LNCAP (cell line): Measurements from ENCODE around the gene EZR.

Experiments
- TF ChIP-seq, protein P1 (sequence below): fragments of 450-650 bp; IDR thresholded peaks from 2 replicates; pipeline ENCODE4 v1.5.1; 2017; ENCODE audit warnings: mild to moderate bottlenecking

Gene EZR

GRCh38 chr6:158771399-158772152 is 47.6 kb downstream of the EZR start:
- TF ChIP-seq, protein P1, sequence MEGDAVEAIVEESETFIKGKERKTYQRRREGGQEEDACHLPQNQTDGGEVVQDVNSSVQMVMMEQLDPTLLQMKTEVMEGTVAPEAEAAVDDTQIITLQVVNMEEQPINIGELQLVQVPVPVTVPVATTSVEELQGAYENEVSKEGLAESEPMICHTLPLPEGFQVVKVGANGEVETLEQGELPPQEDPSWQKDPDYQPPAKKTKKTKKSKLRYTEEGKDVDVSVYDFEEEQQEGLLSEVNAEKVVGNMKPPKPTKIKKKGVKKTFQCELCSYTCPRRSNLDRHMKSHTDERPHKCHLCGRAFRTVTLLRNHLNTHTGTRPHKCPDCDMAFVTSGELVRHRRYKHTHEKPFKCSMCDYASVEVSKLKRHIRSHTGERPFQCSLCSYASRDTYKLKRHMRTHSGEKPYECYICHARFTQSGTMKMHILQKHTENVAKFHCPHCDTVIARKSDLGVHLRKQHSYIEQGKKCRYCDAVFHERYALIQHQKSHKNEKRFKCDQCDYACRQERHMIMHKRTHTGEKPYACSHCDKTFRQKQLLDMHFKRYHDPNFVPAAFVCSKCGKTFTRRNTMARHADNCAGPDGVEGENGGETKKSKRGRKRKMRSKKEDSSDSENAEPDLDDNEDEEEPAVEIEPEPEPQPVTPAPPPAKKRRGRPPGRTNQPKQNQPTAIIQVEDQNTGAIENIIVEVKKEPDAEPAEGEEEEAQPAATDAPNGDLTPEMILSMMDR, result no peak

- TF ChIP-seq, protein P1, result no peak
Observed at GRCh38 chr6:158770533-158771330, 48.4 kb downstream of the EZR start.

- TF ChIP-seq, protein P1, result no peak
Observed at GRCh38 chr6:158769771-158770432, 49.3 kb downstream of the EZR start.

DNA sequence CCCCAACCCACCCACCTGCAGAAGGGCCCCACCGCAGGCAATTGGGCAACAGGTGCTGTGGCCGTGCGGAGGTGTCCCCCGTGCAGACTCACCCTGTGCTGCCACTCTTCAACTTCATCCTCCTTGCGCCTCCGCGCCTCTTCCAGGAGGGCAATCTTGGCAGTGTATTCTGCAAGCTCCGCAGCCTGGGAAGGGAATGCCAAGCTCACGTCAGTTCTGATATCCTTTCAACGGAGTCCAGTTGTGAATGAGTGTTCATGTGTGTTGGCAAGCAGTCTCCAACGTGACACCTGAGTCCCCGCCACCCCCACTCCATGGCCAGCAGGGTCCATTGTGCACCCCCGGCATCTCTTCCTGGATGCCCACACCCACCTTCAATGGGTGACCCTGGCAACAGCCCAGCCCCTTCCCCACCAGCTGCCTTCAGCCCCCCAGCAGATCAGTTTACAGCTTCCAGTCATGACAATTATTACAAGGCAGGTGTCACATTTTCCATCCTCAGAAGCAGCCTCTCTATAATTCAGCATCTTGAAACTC is 49.9 kb downstream of the EZR start:
- TF ChIP-seq, protein P1, result no peak

DNA sequence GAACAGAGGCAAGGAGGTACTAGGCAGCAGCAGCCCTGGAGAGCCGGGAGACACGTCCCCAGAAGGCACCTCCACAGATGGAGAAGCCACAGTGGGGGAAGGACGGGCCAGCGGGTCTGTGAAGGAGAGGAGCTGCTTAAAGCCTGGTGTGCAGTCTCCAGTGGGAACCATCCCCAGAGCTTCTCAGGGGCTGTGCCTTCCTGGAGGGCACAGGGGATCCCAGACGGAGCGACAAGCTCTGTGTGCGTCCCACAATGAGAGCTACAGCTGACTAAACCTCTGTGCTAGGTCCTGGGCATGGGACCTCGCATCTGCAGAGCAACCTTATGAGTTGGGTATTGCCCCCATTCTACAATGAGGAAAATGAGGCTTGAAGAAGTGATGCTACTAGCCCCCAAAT is 50.7 kb downstream of the EZR start:
- TF ChIP-seq, protein P1, result no peak

DNA sequence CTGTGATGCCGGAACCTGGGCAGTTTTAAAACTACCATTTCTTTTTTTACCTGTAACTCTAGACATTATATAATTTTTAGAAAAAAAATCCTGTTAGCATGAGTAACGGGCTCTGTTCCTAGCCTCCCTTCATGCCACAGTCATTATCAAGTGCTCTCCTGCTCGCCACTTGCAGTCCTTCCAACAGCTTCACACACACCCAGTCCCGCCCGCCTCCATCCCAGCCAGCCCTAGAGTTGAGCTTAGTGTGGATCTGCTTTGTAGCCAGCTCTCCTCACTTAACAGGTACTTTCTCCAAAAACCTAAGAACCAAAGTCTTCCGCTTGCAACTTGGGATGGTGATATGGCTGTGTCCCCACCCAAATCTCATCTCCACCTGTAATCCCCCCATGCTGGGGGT is 51.5 kb downstream of the EZR start:
- TF ChIP-seq, protein P1, result no peak

DNA sequence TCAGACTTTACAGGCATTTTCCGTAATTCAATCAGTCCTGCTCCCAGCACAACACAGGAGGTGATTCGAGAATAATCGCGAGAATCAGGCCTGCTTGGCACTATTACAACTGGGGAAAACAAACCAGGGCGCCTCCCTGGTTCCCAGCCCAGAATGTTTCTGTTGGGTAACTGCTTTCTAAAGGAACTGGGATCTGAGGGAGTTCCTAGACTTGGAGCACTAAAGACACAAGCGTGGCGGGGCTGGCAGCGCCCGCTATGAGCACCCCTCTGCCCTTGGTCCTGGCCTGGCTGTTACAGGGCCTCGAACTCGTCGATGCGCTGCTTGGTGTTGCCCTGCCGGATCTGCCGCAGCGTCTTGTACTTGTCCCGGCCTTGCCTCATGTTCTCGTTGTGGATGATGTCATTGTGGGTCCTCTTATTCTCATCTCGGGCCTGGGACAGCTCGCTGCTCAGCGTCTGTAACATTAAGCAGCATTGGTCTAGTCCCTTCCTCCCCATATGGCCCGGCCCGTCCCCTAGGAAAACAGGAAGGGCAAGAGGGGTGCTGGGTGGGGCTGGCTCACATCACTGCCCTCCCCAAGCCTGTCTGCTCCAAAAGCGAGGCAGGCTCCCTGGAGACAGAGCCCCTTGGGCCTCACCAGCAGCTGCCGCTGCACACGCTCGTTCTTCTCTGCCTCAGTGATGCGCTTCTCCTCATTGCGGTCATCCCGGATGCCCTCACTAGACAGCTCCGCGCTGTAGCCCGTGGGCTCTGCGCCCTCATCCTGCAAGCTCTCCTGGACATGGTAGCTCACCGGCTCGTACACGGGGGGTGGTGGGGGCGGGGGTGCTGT is 52.3 kb downstream of the EZR start:
- TF ChIP-seq, protein P1, result no peak
